G401 (cell line): ENCODE results near the gene PPP6R3. TPM values are rescaled to one million over a fixed set of nuclear protein-coding genes. Genes with fewer than 3 reads are reported as not detected.

ENCODE experiments used
- DNase-seq: peaks from one replicate; pipeline ENCODE4 v3.0.0-alpha.2; 2015; ENCODE audit warnings: low spot score
- in situ Hi-C: cut with HindIII; loops from 2 replicates; pipeline ENCODE4 v1.10.0; 2016; ENCODE audit warnings: low sequenced_read_pairs, mixed read lengths
- total RNA-seq: library from RNA; depleted of rRNA; stranded (reverse); fragments of >200 nt; shearing (Covaris generic); gene quantifications from 2 replicates; pipeline ENCODE4 v1.2.3, GENCODE V29; 2014

Gene PPP6R3
- total RNA-seq, 1 experiment from 2014 or later: 157 TPM

- DNase-seq: no peak
- in situ Hi-C loops: no loop called here
These were observed 18.8 kb downstream of the PPP6R3 start for GRCh38 chr11:68479390-68479789.

- in situ Hi-C loops: no loop called here
These were observed 19.6 kb downstream of the PPP6R3 start for GRCh38 chr11:68480193-68480592.

GRCh38 chr11:68480852-68481510 is 20.4 kb downstream of the PPP6R3 start:
- in situ Hi-C loops: no loop called here
- DNase-seq: no peak

More at GRCh38 chr11:68480193-68480592, 19.6 kb downstream of the PPP6R3 start:
- DNase-seq: no peak

GRCh38 chr11:68481579-68482240 is 21.2 kb downstream of the PPP6R3 start:
- in situ Hi-C loops: no loop called here
- no peak for DNase-seq

GRCh38 chr11:68488623-68489022 is 28.1 kb downstream of the PPP6R3 start:
- in situ Hi-C loops: no loop called here
- DNase-seq: no peak

- DNase-seq: no peak
These were observed 34.7 kb downstream of the PPP6R3 start for GRCh38 chr11:68495220-68495729.

GRCh38 chr11:68495872-68496271 is 35.3 kb downstream of the PPP6R3 start:
- no peak for DNase-seq
- in situ Hi-C loops: no loop called here

More at GRCh38 chr11:68495220-68495729, 34.7 kb downstream of the PPP6R3 start:
- in situ Hi-C loops: no loop called here

- no peak for DNase-seq
- in situ Hi-C loops: no loop called here
These were observed 37.2 kb downstream of the PPP6R3 start for GRCh38 chr11:68497761-68498160.

- DNase-seq: peak; percentile 40
- in situ Hi-C loops: no loop called here
These were observed 37.8 kb downstream of the PPP6R3 start for GRCh38 chr11:68498321-68498720.

- in situ Hi-C loops: no loop called here
- DNase-seq: no peak
These were observed 38.6 kb downstream of the PPP6R3 start for GRCh38 chr11:68498903-68499883.

GRCh38 chr11:68500206-68500605 is 39.7 kb downstream of the PPP6R3 start:
- DNase-seq: no peak
- in situ Hi-C loops: no loop called here

GRCh38 chr11:68501813-68502212 is 41.3 kb downstream of the PPP6R3 start:
- DNase-seq: no peak
- in situ Hi-C loops: no loop called here

GRCh38 chr11:68503251-68503687 is 42.7 kb downstream of the PPP6R3 start:
- in situ Hi-C loops: no loop called here
- peak; percentile 22 for DNase-seq

- DNase-seq: peak; percentile 40
- in situ Hi-C loops: no loop called here
These were observed 43.2 kb downstream of the PPP6R3 start for GRCh38 chr11:68503792-68504191.

GRCh38 chr11:68504432-68505066 is 44.0 kb downstream of the PPP6R3 start:
- in situ Hi-C loops: no loop called here
- DNase-seq: peak; percentile 31

GRCh38 chr11:68505596-68505995 is 45.0 kb downstream of the PPP6R3 start:
- in situ Hi-C loops: no loop called here
- no peak for DNase-seq

- DNase-seq: no peak
- in situ Hi-C loops: no loop called here
These were observed 46.4 kb downstream of the PPP6R3 start for GRCh38 chr11:68506908-68507307.

GRCh38 chr11:68508425-68508824 is 47.9 kb downstream of the PPP6R3 start:
- in situ Hi-C loops: no loop called here

GRCh38 chr11:68509066-68509465 is 48.5 kb downstream of the PPP6R3 start:
- DNase-seq: no peak
- in situ Hi-C loops: no loop called here

More at GRCh38 chr11:68508425-68508824, 47.9 kb downstream of the PPP6R3 start:
- no peak for DNase-seq
